ENCODE measurements around the gene ARL2BP.

GRCh38 chr16:57281791-57282190 is 36.7 kb downstream of the ARL2BP start:
- TF ChIP-seq, protein P1, sequence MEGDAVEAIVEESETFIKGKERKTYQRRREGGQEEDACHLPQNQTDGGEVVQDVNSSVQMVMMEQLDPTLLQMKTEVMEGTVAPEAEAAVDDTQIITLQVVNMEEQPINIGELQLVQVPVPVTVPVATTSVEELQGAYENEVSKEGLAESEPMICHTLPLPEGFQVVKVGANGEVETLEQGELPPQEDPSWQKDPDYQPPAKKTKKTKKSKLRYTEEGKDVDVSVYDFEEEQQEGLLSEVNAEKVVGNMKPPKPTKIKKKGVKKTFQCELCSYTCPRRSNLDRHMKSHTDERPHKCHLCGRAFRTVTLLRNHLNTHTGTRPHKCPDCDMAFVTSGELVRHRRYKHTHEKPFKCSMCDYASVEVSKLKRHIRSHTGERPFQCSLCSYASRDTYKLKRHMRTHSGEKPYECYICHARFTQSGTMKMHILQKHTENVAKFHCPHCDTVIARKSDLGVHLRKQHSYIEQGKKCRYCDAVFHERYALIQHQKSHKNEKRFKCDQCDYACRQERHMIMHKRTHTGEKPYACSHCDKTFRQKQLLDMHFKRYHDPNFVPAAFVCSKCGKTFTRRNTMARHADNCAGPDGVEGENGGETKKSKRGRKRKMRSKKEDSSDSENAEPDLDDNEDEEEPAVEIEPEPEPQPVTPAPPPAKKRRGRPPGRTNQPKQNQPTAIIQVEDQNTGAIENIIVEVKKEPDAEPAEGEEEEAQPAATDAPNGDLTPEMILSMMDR (IDR thresholded peaks at IDR 0.05; ENCODE audit: low read depth, low read length, missing input control): no peak
- TF ChIP-seq, protein P2, sequence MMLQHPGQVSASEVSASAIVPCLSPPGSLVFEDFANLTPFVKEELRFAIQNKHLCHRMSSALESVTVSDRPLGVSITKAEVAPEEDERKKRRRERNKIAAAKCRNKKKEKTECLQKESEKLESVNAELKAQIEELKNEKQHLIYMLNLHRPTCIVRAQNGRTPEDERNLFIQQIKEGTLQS (IDR thresholded peaks at IDR 0.05): no peak
- TF ChIP-seq, protein P3, sequence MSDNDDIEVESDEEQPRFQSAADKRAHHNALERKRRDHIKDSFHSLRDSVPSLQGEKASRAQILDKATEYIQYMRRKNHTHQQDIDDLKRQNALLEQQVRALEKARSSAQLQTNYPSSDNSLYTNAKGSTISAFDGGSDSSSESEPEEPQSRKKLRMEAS (IDR thresholded peaks at IDR 0.05): no peak
- TF ChIP-seq JUND (IDR thresholded peaks at IDR 0.05) (no peak), GABPA (IDR thresholded peaks at IDR 0.05 in 1 of 2, conservative IDR thresholded peaks at IDR 0.05 in 1 of 2) (no peak), RXRA (IDR thresholded peaks at IDR 0.05) (no peak), YY1 (IDR thresholded peaks at IDR 0.05) (no peak), TAF1 (conservative IDR thresholded peaks at IDR 0.05) (no peak), FOXA1 (IDR thresholded peaks at IDR 0.05) (no peak), RAD21 (IDR thresholded peaks at IDR 0.05) (no peak), HNF4G (IDR thresholded peaks at IDR 0.05) (no peak)
- TF ChIP-seq, protein P4, sequence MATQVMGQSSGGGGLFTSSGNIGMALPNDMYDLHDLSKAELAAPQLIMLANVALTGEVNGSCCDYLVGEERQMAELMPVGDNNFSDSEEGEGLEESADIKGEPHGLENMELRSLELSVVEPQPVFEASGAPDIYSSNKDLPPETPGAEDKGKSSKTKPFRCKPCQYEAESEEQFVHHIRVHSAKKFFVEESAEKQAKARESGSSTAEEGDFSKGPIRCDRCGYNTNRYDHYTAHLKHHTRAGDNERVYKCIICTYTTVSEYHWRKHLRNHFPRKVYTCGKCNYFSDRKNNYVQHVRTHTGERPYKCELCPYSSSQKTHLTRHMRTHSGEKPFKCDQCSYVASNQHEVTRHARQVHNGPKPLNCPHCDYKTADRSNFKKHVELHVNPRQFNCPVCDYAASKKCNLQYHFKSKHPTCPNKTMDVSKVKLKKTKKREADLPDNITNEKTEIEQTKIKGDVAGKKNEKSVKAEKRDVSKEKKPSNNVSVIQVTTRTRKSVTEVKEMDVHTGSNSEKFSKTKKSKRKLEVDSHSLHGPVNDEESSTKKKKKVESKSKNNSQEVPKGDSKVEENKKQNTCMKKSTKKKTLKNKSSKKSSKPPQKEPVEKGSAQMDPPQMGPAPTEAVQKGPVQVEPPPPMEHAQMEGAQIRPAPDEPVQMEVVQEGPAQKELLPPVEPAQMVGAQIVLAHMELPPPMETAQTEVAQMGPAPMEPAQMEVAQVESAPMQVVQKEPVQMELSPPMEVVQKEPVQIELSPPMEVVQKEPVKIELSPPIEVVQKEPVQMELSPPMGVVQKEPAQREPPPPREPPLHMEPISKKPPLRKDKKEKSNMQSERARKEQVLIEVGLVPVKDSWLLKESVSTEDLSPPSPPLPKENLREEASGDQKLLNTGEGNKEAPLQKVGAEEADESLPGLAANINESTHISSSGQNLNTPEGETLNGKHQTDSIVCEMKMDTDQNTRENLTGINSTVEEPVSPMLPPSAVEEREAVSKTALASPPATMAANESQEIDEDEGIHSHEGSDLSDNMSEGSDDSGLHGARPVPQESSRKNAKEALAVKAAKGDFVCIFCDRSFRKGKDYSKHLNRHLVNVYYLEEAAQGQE (IDR thresholded peaks at IDR 0.05): no peak
